ENCODE data around the gene LUC7L.
A peak's percentile ranks its signal among the peaks of the same experiment; 100 is the strongest.

The LUC7L gene

DNA sequence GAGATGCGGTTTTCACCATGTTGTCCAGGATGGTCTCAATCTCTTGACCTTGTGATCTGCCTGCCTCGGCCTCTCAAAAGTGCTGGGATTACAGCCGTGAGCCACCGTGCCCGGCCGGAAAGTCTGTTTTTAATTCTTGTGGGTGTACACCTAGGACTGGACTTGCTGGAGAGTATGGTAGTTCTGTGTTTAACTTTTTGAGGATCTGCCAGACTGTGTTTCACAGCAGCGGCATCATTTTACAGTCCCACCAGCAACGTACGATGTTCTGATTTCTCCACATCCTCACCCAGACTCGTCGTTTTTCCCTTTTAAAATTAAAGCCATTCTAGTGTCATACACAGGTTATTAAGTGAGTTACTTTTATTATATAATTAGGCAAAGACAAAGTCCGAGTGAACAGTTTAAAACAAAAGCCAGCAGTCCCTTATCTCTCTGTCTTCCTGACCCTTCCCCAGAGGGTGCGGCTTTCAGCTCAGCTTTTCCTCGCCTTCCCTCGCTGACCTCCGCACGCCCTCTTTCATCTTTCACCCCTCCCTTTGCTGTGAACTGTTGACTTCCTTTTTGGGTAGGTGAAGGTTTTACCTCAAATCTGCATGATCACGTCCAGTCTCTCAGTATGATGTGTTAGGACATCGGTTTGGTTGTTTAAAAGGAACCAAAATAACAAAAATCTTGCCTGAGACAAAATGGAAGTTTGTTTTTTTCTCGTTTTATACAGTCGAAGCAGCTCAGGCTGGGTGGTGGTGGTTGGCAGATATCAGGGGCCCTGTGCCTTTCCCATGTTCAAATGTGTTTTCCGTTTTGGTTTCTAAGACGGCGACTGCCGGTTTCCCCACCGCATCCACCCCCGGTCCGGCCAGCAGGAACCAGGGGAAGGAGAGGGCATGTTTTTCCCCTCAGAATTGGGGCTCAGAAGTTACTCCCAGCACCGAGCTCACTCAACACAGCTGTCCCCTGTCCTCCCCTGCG is 23.4 kb upstream of the LUC7L start:
- Histone ChIP-seq H3K9me3 (ENCODE audit: control insufficient read depth in 2 of 2, low read length in 2 of 2) (no peaks in the 10 kb centered on the region), H3K4me1 (ENCODE audit: control insufficient read depth in 2 of 2, insufficient read depth in 2 of 2, low read length in 2 of 2) (peaks cover 16 to 30% of the 10 kb centered on the region in 2 donors), H3K36me3 (ENCODE audit: control insufficient read depth in 2 of 2, insufficient read depth in 2 of 2, low read length in 2 of 2) (peaks cover 9 to 12% of the 10 kb centered on the region in 2 donors), H3K27ac (ENCODE audit: low read depth in 2 of 2, low read length in 2 of 2) (peak overlapping the region; percentile 74 to 78), H3K27me3 (ENCODE audit: control insufficient read depth in 2 of 2, insufficient read depth in 2 of 2, low read length in 2 of 2) (no peaks in the 10 kb centered on the region), H3K9ac (ENCODE audit: low read depth in 1 of 2, low read length in 2 of 2) (peak overlapping the region; percentile 27 to 56), H3K4me3 (ENCODE audit: low read length in 2 of 2) (peak overlapping the region; percentile 48 to 61)

- no peak overlapping the region for H3K27ac ChIP-seq (ENCODE audit: low read depth in 2 of 2, low read length in 2 of 2)
- peaks cover 5 to 9% of the 10 kb centered on the region in 2 donors for H3K36me3 ChIP-seq (ENCODE audit: control insufficient read depth in 2 of 2, insufficient read depth in 2 of 2, low read length in 2 of 2)
Measured at GRCh38 chr16:249431-249830, 20.2 kb upstream of the LUC7L start.

DNA sequence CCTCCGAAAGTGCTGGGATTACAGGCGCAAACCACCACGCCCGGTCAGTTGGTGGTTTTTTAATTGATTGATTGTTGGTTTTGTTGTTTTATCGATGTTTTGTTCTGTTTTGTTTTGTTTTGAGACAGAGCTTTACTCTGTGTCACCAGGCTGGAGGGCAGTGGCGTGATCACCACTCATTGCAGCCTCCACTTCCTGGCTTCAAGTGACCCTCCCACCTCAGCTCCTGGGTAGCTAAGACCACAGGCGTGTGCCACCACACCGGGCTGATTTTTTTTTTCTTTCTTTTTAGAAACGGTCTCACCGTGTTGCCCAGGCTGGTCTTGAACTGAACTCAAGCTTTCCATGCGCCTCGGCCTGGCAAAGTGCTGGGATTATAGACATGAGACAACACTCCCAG is 17.8 kb upstream of the LUC7L start:
- Histone ChIP-seq H3K27me3 (ENCODE audit: control insufficient read depth in 2 of 2, insufficient read depth in 2 of 2, low read length in 2 of 2) (no peaks in the 10 kb centered on the region), H3K27ac (ENCODE audit: low read depth in 2 of 2, low read length in 2 of 2) (no peak overlapping the region), H3K9ac (ENCODE audit: low read depth in 1 of 2, low read length in 2 of 2) (no peak overlapping the region), H3K4me1 (ENCODE audit: control insufficient read depth in 2 of 2, insufficient read depth in 2 of 2, low read length in 2 of 2) (peaks cover 0 to 15% of the 10 kb centered on the region in 2 donors), H3K36me3 (ENCODE audit: control insufficient read depth in 2 of 2, insufficient read depth in 2 of 2, low read length in 2 of 2) (peaks cover 5 to 9% of the 10 kb centered on the region in 2 donors), H3K4me3 (ENCODE audit: low read length in 2 of 2) (no peak overlapping the region), H3K9me3 (ENCODE audit: control insufficient read depth in 2 of 2, low read length in 2 of 2) (no peaks in the 10 kb centered on the region)

More at GRCh38 chr16:249431-249830, 20.2 kb upstream of the LUC7L start:
- H3K4me3 ChIP-seq (ENCODE audit: low read length in 2 of 2): no peak overlapping the region
- no peaks in the 10 kb centered on the region for H3K9me3 ChIP-seq (ENCODE audit: control insufficient read depth in 2 of 2, low read length in 2 of 2)
- H3K9ac ChIP-seq (ENCODE audit: low read depth in 1 of 2, low read length in 2 of 2): no peak overlapping the region
- no peaks in the 10 kb centered on the region for H3K27me3 ChIP-seq (ENCODE audit: control insufficient read depth in 2 of 2, insufficient read depth in 2 of 2, low read length in 2 of 2)
- H3K4me1 ChIP-seq (ENCODE audit: control insufficient read depth in 2 of 2, insufficient read depth in 2 of 2, low read length in 2 of 2): peaks cover 16 to 30% of the 10 kb centered on the region in 2 donors

- H3K27me3 ChIP-seq (ENCODE audit: control insufficient read depth in 2 of 2, insufficient read depth in 2 of 2, low read length in 2 of 2): no peaks in the 10 kb centered on the region
- H3K4me1 ChIP-seq (ENCODE audit: control insufficient read depth in 2 of 2, insufficient read depth in 2 of 2, low read length in 2 of 2): peaks cover 0 to 6% of the 10 kb centered on the region in 2 donors
- H3K4me3 ChIP-seq (ENCODE audit: low read length in 2 of 2): no peak overlapping the region
- H3K9me3 ChIP-seq (ENCODE audit: control insufficient read depth in 2 of 2, low read length in 2 of 2): no peaks in the 10 kb centered on the region
- H3K27ac ChIP-seq (ENCODE audit: low read depth in 2 of 2, low read length in 2 of 2): no peak overlapping the region
- no peak overlapping the region for H3K9ac ChIP-seq (ENCODE audit: low read depth in 1 of 2, low read length in 2 of 2)
- H3K36me3 ChIP-seq (ENCODE audit: control insufficient read depth in 2 of 2, insufficient read depth in 2 of 2, low read length in 2 of 2): peaks cover under 1 to 2% of the 10 kb centered on the region in 2 donors
Measured at GRCh38 chr16:245105-245504, 15.9 kb upstream of the LUC7L start.

DNA sequence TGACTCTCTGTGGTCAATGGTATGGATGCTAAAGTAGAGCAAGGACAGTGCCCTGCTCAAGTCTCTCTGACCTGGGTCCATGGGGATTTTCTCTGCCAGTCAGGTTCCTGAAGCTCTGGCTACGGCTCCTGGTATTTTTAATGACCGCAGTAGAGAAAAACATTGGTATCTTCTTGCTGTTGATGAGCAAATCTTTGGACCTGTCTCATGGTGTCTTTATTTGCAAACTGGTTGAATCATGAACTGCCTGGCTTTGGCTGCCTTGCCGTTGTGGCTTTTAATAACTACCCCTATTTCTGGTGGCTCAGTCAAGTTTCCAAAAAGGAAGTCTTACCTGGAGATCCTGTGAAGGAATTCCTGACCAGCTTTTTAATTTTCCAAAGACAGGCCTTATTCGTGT is 14.1 kb upstream of the LUC7L start:
- Histone ChIP-seq H3K9me3 (ENCODE audit: control insufficient read depth in 2 of 2, low read length in 2 of 2) (no peaks in the 10 kb centered on the region), H3K4me3 (ENCODE audit: low read length in 2 of 2) (no peak overlapping the region), H3K4me1 (ENCODE audit: control insufficient read depth in 2 of 2, insufficient read depth in 2 of 2, low read length in 2 of 2) (no peaks in the 10 kb centered on the region), H3K36me3 (ENCODE audit: control insufficient read depth in 2 of 2, insufficient read depth in 2 of 2, low read length in 2 of 2) (no peaks in the 10 kb centered on the region), H3K27me3 (ENCODE audit: control insufficient read depth in 2 of 2, insufficient read depth in 2 of 2, low read length in 2 of 2) (no peaks in the 10 kb centered on the region), H3K9ac (ENCODE audit: low read depth in 1 of 2, low read length in 2 of 2) (no peak overlapping the region), H3K27ac (ENCODE audit: low read depth in 2 of 2, low read length in 2 of 2) (no peak overlapping the region)

DNA sequence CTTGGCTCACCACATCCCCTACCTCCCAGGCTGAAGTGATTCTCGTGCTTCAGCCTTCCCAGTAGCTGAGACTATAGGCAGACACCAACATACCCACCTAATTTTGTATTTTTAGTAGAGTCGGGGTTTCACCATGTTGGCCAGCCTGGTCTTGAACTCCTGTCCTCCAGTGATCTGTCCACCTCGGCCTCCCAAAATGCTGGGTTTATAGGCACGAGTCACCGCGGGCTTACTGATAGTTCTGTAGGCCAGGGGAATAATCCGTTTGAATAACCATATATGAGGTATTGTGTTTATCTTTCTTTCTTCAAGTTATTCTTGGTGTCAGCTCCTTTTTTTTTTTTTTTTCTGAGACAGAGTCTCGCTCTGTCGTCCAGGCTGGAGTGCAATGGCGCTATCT is 13.0 kb upstream of the LUC7L start:
- no peaks in the 10 kb centered on the region for H3K36me3 ChIP-seq (ENCODE audit: control insufficient read depth in 2 of 2, insufficient read depth in 2 of 2, low read length in 2 of 2)
- H3K27ac ChIP-seq (ENCODE audit: low read depth in 2 of 2, low read length in 2 of 2): peak overlapping the region in 1 of 2 donors; percentile 21
- H3K9me3 ChIP-seq (ENCODE audit: control insufficient read depth in 2 of 2, low read length in 2 of 2): no peaks in the 10 kb centered on the region
- no peaks in the 10 kb centered on the region for H3K4me1 ChIP-seq (ENCODE audit: control insufficient read depth in 2 of 2, insufficient read depth in 2 of 2, low read length in 2 of 2)
- H3K27me3 ChIP-seq (ENCODE audit: control insufficient read depth in 2 of 2, insufficient read depth in 2 of 2, low read length in 2 of 2): no peaks in the 10 kb centered on the region
- no peak overlapping the region for H3K9ac ChIP-seq (ENCODE audit: low read depth in 1 of 2, low read length in 2 of 2)
- no peak overlapping the region for H3K4me3 ChIP-seq (ENCODE audit: low read length in 2 of 2)

DNA sequence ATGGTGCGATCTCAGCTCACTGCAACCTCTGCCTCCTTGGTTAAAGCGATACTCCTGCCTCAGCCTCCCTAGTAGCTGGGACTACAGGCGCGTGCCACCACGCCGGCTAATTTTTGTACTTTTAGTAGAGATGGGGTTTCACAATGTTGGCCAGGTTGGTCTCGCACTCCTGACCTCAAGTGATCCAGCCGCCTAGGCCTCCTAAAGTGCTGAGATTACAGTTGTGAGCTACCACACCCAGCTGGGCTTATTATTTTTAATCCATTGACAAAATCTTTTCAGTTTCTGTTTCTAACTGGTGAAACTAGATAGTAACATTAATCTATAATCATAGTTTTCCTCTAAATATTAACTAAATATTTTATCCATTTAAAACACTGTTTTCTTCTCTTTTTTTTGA is 11.3 kb upstream of the LUC7L start:
- Histone ChIP-seq H3K4me1 (ENCODE audit: control insufficient read depth in 2 of 2, insufficient read depth in 2 of 2, low read length in 2 of 2) (peaks cover 0 to 2% of the 10 kb centered on the region in 2 donors), H3K9me3 (ENCODE audit: control insufficient read depth in 2 of 2, low read length in 2 of 2) (no peaks in the 10 kb centered on the region), H3K4me3 (ENCODE audit: low read length in 2 of 2) (no peak overlapping the region), H3K27me3 (ENCODE audit: control insufficient read depth in 2 of 2, insufficient read depth in 2 of 2, low read length in 2 of 2) (no peaks in the 10 kb centered on the region), H3K36me3 (ENCODE audit: control insufficient read depth in 2 of 2, insufficient read depth in 2 of 2, low read length in 2 of 2) (no peaks in the 10 kb centered on the region), H3K27ac (ENCODE audit: low read depth in 2 of 2, low read length in 2 of 2) (no peak overlapping the region), H3K9ac (ENCODE audit: low read depth in 1 of 2, low read length in 2 of 2) (no peak overlapping the region)

DNA sequence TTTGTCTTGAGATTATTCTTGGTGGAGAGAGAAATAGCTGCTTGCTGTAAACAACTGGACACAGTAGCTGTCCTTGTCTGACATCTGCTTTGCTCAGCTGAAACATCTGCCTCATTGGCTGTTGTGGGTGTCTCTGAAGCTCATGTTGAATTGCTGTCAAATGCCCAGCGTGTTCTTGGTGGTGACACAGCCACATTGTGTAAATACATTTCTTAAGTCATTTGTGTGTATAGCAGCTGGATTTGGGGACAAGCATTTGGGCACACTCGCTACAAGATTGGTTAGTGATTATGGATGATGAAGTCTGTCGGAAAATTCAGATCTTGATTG is 10.7 kb upstream of the LUC7L start:
- peaks cover 2 to 8% of the 10 kb centered on the region in 2 donors for H3K4me1 ChIP-seq (ENCODE audit: control insufficient read depth in 2 of 2, insufficient read depth in 2 of 2, low read length in 2 of 2)
- peak overlapping the region in 1 of 2 donors; percentile 5 for H3K27ac ChIP-seq (ENCODE audit: low read depth in 2 of 2, low read length in 2 of 2)
- H3K4me3 ChIP-seq (ENCODE audit: low read length in 2 of 2): no peak overlapping the region
- no peaks in the 10 kb centered on the region for H3K27me3 ChIP-seq (ENCODE audit: control insufficient read depth in 2 of 2, insufficient read depth in 2 of 2, low read length in 2 of 2)
- H3K36me3 ChIP-seq (ENCODE audit: control insufficient read depth in 2 of 2, insufficient read depth in 2 of 2, low read length in 2 of 2): no peaks in the 10 kb centered on the region
- H3K9me3 ChIP-seq (ENCODE audit: control insufficient read depth in 2 of 2, low read length in 2 of 2): no peaks in the 10 kb centered on the region
- no peak overlapping the region for H3K9ac ChIP-seq (ENCODE audit: low read depth in 1 of 2, low read length in 2 of 2)

DNA sequence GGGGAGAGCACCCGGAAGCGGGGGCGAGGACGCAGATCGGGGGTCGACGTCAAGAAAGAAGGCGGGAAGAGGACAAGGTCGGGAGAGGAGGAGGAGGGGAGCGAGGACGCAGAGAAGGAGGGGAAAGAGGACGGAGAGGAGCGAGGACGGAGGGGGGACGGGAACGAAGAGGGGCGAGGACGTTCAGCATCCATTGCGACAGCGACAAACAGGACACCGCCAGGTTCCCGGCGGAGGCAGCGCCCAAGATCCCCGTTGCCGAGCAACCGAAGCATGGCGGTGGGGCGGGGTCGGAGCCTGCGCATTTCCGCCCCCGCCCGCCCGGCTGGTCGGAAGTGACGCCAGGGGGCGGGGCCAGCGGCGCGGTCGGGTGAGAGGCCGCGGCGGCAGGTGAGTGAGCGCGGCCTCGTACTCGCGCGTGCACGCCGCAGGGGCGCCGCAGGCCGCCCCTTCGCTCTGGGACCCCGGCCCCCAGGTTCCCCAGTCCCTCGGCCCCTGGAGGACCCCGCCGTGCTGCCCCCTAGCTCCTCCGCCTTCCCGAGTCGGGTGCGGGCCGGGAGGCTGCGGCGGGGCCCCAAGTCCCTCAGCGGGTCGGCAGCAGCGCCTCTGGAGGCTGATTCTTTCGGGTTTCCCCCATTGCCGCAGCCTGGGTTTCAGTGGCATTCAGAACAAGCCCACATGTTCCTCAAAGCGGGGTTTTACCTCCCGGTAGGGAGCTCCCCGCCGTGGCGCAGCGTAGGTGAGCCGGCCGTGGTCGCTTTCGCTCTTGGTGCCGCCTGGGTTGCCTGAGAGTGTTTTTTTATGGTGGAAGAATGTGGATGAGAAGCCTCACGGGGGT is 5.4 kb upstream of the LUC7L start, which contains the start of gene FAM234A:
Gene FAM234A, plus strand, starts transcription at position 354 of the 838 bp plus-strand sequence. CDS start 19,593 bp downstream, outside the sequence.
- Histone ChIP-seq H3K9me3 (ENCODE audit: control insufficient read depth in 2 of 2, low read length in 2 of 2) (no peaks in the 10 kb centered on the region), H3K27ac (ENCODE audit: low read depth in 2 of 2, low read length in 2 of 2) (peak within 1 kb of the TSS; percentile 97 to 99), H3K36me3 (ENCODE audit: control insufficient read depth in 2 of 2, insufficient read depth in 2 of 2, low read length in 2 of 2) (no peaks in the 10 kb centered on the region), H3K27me3 (ENCODE audit: control insufficient read depth in 2 of 2, insufficient read depth in 2 of 2, low read length in 2 of 2) (no peaks in the 10 kb centered on the region), H3K4me3 (ENCODE audit: low read length in 2 of 2) (peak within 1 kb of the TSS; percentile 89 to 98), H3K4me1 (ENCODE audit: control insufficient read depth in 2 of 2, insufficient read depth in 2 of 2, low read length in 2 of 2) (peaks cover 6 to 8% of the 10 kb centered on the region in 2 donors), H3K9ac (ENCODE audit: low read depth in 1 of 2, low read length in 2 of 2) (peak within 1 kb of the TSS; percentile 97 to 98)

DNA sequence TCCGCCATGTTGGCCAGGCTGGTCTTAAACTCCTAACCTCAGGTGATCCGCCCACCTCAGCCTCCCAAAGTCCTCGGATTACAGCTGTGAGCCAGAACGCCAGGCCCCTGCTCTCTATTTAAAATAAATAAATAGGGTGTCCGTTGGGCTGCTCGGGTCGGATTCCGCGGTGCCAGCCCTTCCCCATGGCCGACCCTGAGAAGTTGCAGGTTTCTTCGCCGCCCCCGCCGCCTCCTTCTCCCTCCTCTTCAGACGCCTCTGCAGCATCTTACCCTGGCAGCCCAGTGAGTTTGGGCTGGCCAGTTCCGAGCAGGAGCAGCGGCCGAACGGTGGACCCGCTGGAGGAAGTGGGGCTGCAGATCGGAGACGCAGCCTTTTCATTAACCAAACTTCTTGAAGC is 1.7 kb upstream of the LUC7L start:
- H3K36me3 ChIP-seq (ENCODE audit: control insufficient read depth in 2 of 2, insufficient read depth in 2 of 2, low read length in 2 of 2): peaks cover 5 to 10% of the 10 kb centered on the region in 2 donors
- no peak overlapping the region for H3K27ac ChIP-seq (ENCODE audit: low read depth in 2 of 2, low read length in 2 of 2)
- H3K27me3 ChIP-seq (ENCODE audit: control insufficient read depth in 2 of 2, insufficient read depth in 2 of 2, low read length in 2 of 2): no peaks in the 10 kb centered on the region
- H3K4me1 ChIP-seq (ENCODE audit: control insufficient read depth in 2 of 2, insufficient read depth in 2 of 2, low read length in 2 of 2): peaks cover 10 to 17% of the 10 kb centered on the region in 2 donors
- H3K9me3 ChIP-seq (ENCODE audit: control insufficient read depth in 2 of 2, low read length in 2 of 2): no peaks in the 10 kb centered on the region
- no peak overlapping the region for H3K4me3 ChIP-seq (ENCODE audit: low read length in 2 of 2)
- no peak overlapping the region for H3K9ac ChIP-seq (ENCODE audit: low read depth in 1 of 2, low read length in 2 of 2)
